K562 (cell line): Measurements from ENCODE around the gene UBL7. TPM values are rescaled to one million over a fixed set of nuclear protein-coding genes. Genes with fewer than 3 reads are reported as not detected.

Experiments
- ATAC-seq: fragments of 200-7000 bp; cut with Tn5 transposase; 3 replicates; pipeline ENCODE4 v1.9.1; 2020; ENCODE audit warnings: moderate library complexity
- BruUV-seq: library from RNA; stranded (reverse); fragments of 400-500 nt; replicated peaks from 2 replicates; lab custom pipeline; 2021; lab: Mats Ljungman, UMichigan
- CTCF ChIA-PET: fragments of 300-600 bp; formaldehyde crosslinking; extraction: SDS; loops from one replicate; lab custom pipeline; 2021; ENCODE audit warnings: low intra/inter-chr PET ratio; lab: Yijun Ruan, JAX
- POLR2A ChIA-PET: fragments of 300-600, 350-650 bp; sonication (Branson Sonifier 250); formaldehyde crosslinking; extraction: SDS; loops from one replicate; lab custom pipeline; 2021; ENCODE audit warnings: antibody characterized with exemption, inconsistent platforms; lab: Yijun Ruan, JAX
- DNase-seq, 4 experiments: peaks; one replicate each; pipeline versions ENCODE4 v3.0.0 to v3.0.0-alpha.2; 2011 to 2018; ENCODE audit warnings: low spot score in 3 of 4, mixed read lengths in 3 of 4; ENCODE audit errors: extremely low read depth in 1 of 4
- FAIRE-seq: peaks from 2 replicates; lab custom pipeline; 2011; peaks lifted over from hg19 to GRCh38; lab: Jason Lieb, UNC
- H2AFZ ChIP-seq: 2 replicates; pipeline ENCODE4 v1.6.0; 2011; ENCODE audit warnings: low read depth, low read length, control low read depth, inconsistent platforms
- H3K27ac ChIP-seq: fragments of 200-600 bp; 3 replicates; pipeline ENCODE4 v1.8.0; 2011; ENCODE audit warnings: low read depth, mild to moderate bottlenecking, control low read depth, inconsistent platforms, low read length, moderate library complexity, mixed read lengths; ENCODE audit errors: extremely low read depth
- H3K27me3 ChIP-seq, 2 experiments: fragments of 300-600 bp in 1 of 2; 2 replicates in 1 of 2; 3 replicates in 1 of 2; pipeline versions ENCODE4 v1.6.0 to v1.8.0; 2011; ENCODE audit warnings: inconsistent platforms in 2 of 2, low read length in 2 of 2, mild to moderate bottlenecking in 1 of 2, mixed read lengths in 1 of 2, moderate library complexity in 1 of 2; ENCODE audit not compliant: control insufficient read depth in 2 of 2, insufficient read depth in 2 of 2
- H3K36me3 ChIP-seq: fragments of 300-600 bp; 3 replicates; pipeline ENCODE4 v1.8.0; 2011; ENCODE audit warnings: mild to moderate bottlenecking, low read length, inconsistent platforms; ENCODE audit not compliant: control insufficient read depth, insufficient read depth
- H3K4me1 ChIP-seq, 2 experiments: fragments of 200-600 bp in 1 of 2; replicated peaks in 1 of 2; 2 replicates in 1 of 2; 3 replicates in 1 of 2; pipeline versions ENCODE4 v1.5.1 to v1.8.0; 2011; ENCODE audit warnings: inconsistent platforms in 2 of 2, low read length in 2 of 2, mild to moderate bottlenecking in 1 of 2, mixed read lengths in 1 of 2, moderate library complexity in 1 of 2; ENCODE audit not compliant: control insufficient read depth in 2 of 2, insufficient read depth in 2 of 2
- H3K4me2 ChIP-seq: 2 replicates; pipeline ENCODE4 v1.6.1; 2011; ENCODE audit warnings: low read length, control low read depth, inconsistent platforms, mixed read lengths; ENCODE audit not compliant: insufficient read depth
- H3K4me3 ChIP-seq: fragments of 200-600 bp; sonication (generic), shearing (Covaris generic); 2 replicates; pipeline ENCODE4 v1.5.1; 2016; ENCODE audit warnings: control low read depth, inconsistent platforms
- H3K79me2 ChIP-seq: fragments of 200-600 bp; 3 replicates; pipeline ENCODE4 v1.8.0; 2011; ENCODE audit warnings: low read length, inconsistent platforms; ENCODE audit not compliant: control insufficient read depth, insufficient read depth
- H3K9ac ChIP-seq, 2 experiments: 2 replicates each; pipeline versions ENCODE4 v1.6.0 to v1.6.1; 2011; ENCODE audit warnings: low read depth in 2 of 2, low read length in 2 of 2, control low read depth in 1 of 2, inconsistent platforms in 1 of 2, mild to moderate bottlenecking in 1 of 2, mixed read lengths in 1 of 2; ENCODE audit not compliant: insufficient read depth in 1 of 2
- H3K9me1 ChIP-seq: one replicate; pipeline ENCODE4 v1.6.0; 2011; ENCODE audit warnings: inconsistent platforms, mild to moderate bottlenecking, low read length, moderate library complexity; ENCODE audit not compliant: control insufficient read depth, insufficient read depth
- H3K9me3 ChIP-seq: replicated peaks from 2 replicates; pipeline ENCODE4 v1.5.1; 2011; ENCODE audit warnings: low read depth, low read length, inconsistent platforms; ENCODE audit not compliant: control insufficient read depth, insufficient read depth
- H4K20me1 ChIP-seq: replicated peaks from 2 replicates; pipeline ENCODE4 v1.6.1; 2011; ENCODE audit warnings: low read length, inconsistent platforms, mixed read lengths; ENCODE audit not compliant: control insufficient read depth, insufficient read depth
- CBFB ChIP-seq: sonication (generic); formaldehyde crosslinking; IDR thresholded peaks from 2 replicates; pipeline ENCODE4 v1.4.0; 2020; ENCODE audit warnings: mild to moderate bottlenecking, missing genetic modification reagents
- CXXC5 ChIP-seq: fragments of 250-450 bp; sonication (Bioruptor Pico); IDR thresholded peaks from 2 replicates; pipeline ENCODE4 v1.8.0; 2022; ENCODE audit warnings: inconsistent platforms, mild to moderate bottlenecking, moderate library complexity
- ERF ChIP-seq: fragments of 450-650 bp; formaldehyde crosslinking; IDR thresholded peaks from 2 replicates; pipeline ENCODE4 v1.4.0; 2020; ENCODE audit warnings: mild to moderate bottlenecking, mixed read lengths
- GTF2A2 ChIP-seq: IDR thresholded peaks from 2 replicates; pipeline ENCODE4 v1.6.1; 2016; ENCODE audit warnings: mild to moderate bottlenecking, missing genetic modification characterization, missing compliant biosample characterization
- NR3C1 ChIP-seq: sonication (generic); formaldehyde crosslinking; IDR thresholded peaks from 2 replicates; pipeline ENCODE4 v1.8.1; 2022; ENCODE audit warnings: missing genetic modification reagents
- POLR2AphosphoS2 ChIP-seq: IDR thresholded peaks from 2 replicates; pipeline ENCODE4 v1.6.1; 2012; ENCODE audit warnings: low read length, improper control_type of control experiment
- RFX1 ChIP-seq: fragments of 450-650 bp; IDR thresholded peaks from 2 replicates; pipeline ENCODE4 v1.6.1; 2016; ENCODE audit warnings: mild to moderate bottlenecking, moderate library complexity
- SPI1 ChIP-seq: IDR thresholded peaks from 2 replicates; pipeline ENCODE4 v1.6.1; 2011; ENCODE audit warnings: low read depth, low read length, control low read depth, borderline replicate concordance
- TFAM ChIP-seq: fragments of 250-450 bp; sonication (Bioruptor Pico); conservative IDR thresholded peaks from 2 replicates; pipeline ENCODE4 v1.5.0; 2021; ENCODE audit warnings: mild to moderate bottlenecking, moderate library complexity
- ZBTB17 ChIP-seq: fragments of 450-650 bp; formaldehyde crosslinking; IDR thresholded peaks from 2 replicates; pipeline ENCODE4 v1.4.0; 2020; ENCODE audit warnings: mild to moderate bottlenecking
- ZNF696 ChIP-seq: fragments of 250-450 bp; sonication (Bioruptor Pico); conservative IDR thresholded peaks from 2 replicates; pipeline ENCODE4 v1.4.0; 2020; ENCODE audit warnings: mild to moderate bottlenecking, moderate library complexity
- WGBS: fragments of 100-300 bp; shearing (Covaris generic); methylation state at CpG from one replicate; pipeline ENCODE4 v1.1.6; 2016; ENCODE audit warnings: low coverage, mixed read lengths; ENCODE audit not compliant: insufficient coverage; ENCODE audit errors: missing lambda C conversion rate; 5-methylcytosine and 5-hydroxymethylcytosine counted together
- in situ Hi-C: fragments of 300-500 bp; cut with MboI; formaldehyde crosslinking; loops from 4 replicates; pipeline ENCODE4 v1.15.0; 2018; ENCODE audit warnings: inconsistent platforms, mixed read lengths
- intact Hi-C: fragments of 100-400 bp; cut with micrococcal nuclease; formaldehyde crosslinking; loops from 2 replicates; pipeline ENCODE4 v1.14.2; 2022
- polyA plus RNA-seq, 8 experiments: library from polyadenylated mRNA; depleted of rRNA in 4 of 8; stranded (reverse) in 5 of 8; unstranded in 3 of 8; fragments of >200 nt; fragmentation: Nextera tagmentation in 2 of 8; fragmentation: Illumina TruSeq in 1 of 8; extraction: Ambion mirVana in 2 of 8; extraction: Trizol in 1 of 8; gene quantifications; 2 replicates each; pipeline versions ENCODE4 v1.2.1 to v1.2.3, GENCODE V29; 2011 to 2014; ENCODE audit warnings: inconsistent platforms in 1 of 8, missing spikeins in 1 of 8
- total RNA-seq, 7 experiments: library from RNA; depleted of rRNA in 6 of 7; stranded (reverse); fragments of >200 nt in 6 of 7; fragmentation: Illumina TruSeq in 2 of 7; extraction: Trizol in 2 of 7; gene quantifications; 2 replicates each; pipeline versions ENCODE4 v1.2.1 to v1.2.3, GENCODE V29; 2011 to 2021; ENCODE audit warnings: low replicate concordance in 1 of 7
- TF ChIP-seq, protein P1 (sequence below): sonication (generic); formaldehyde crosslinking; IDR thresholded peaks from 2 replicates; pipeline ENCODE4 v1.8.0; 2022; ENCODE audit warnings: mild to moderate bottlenecking, missing genetic modification reagents

Gene UBL7
- total and polyA plus RNA-seq, 9 of the 15 experiments (the other 6 are each of a cell fraction or from before 2014, with no cell fraction given): 19.2 to 63.4 (median 44.9) TPM

GRCh38 chr15:74454764-74455500 is 6.0 kb downstream of the UBL7 start:
- H4K20me1 ChIP-seq: no peaks in the 10 kb centered on the region
- ATAC-seq (no peak), FAIRE-seq (no peak), DNase-seq (no peak)
- CTCF ChIA-PET: no interaction called here
- no peak overlapping the region; the same call in 2 of the 3 replicates for H3K27ac ChIP-seq
- no peaks in the 10 kb centered on the region for H3K9me1 ChIP-seq
- no peaks in the 10 kb centered on the region for H3K9me3 ChIP-seq
- peaks cover 38% of the 10 kb centered on the region; the same call in 2 of the 3 replicates for H3K36me3 ChIP-seq
- no peak overlapping the region for H3K9ac ChIP-seq
- H3K27me3 ChIP-seq: no peaks in the 10 kb centered on the region
- H3K4me1 ChIP-seq: peaks cover 2 to 6% of the 10 kb centered on the region in 2 experiments; a peak in 4 of 5 replicates
- POLR2A ChIA-PET: interaction anchor here (0.7 kb wide), 1 partner anchor 17 kb away, joined by 3 read pairs; no protein-coding TSS in a partner anchor
- no peak overlapping the region for H3K4me2 ChIP-seq
- H3K79me2 ChIP-seq: no peaks in the 10 kb centered on the region
- no peak overlapping the region for H2AFZ ChIP-seq
- in situ Hi-C loops (loop anchor here (5.0 kb wide), 1 partner anchor 167 kb away; no protein-coding TSS in a partner anchor), intact Hi-C loops (no loop called here)
- no peak for TF ChIP-seq NR3C1 (CRISPR knock-in tag)
- TF ChIP-seq SPI1: peak; percentile 47; the same call in 1 of the 2 replicates
- H3K4me3 ChIP-seq: no peak overlapping the region
- BruUV-seq: no TSS peak

- Histone ChIP-seq H4K20me1 (no peaks in the 10 kb centered on the region), H3K79me2 (no peaks in the 10 kb centered on the region), H3K4me3 (no peak overlapping the region), H3K4me2 (no peak overlapping the region), H2AFZ (no peak overlapping the region), H3K9me3 (no peaks in the 10 kb centered on the region), H3K9ac (no peak overlapping the region), H3K9me1 (no peaks in the 10 kb centered on the region), H3K27me3 (no peaks in the 10 kb centered on the region), H3K4me1 (peaks cover under 1 to 2% of the 10 kb centered on the region in 2 experiments; a peak in 2 of 5 replicates), H3K27ac (no peak overlapping the region), H3K36me3 (peaks cover 44% of the 10 kb centered on the region; the same call in 2 of the 3 replicates)
- in situ Hi-C loops (loop anchor here (5.0 kb wide), 1 partner anchor 168 kb away; no protein-coding TSS in a partner anchor), intact Hi-C loops (no loop called here)
- ATAC-seq: no peak
- ChIA-PET CTCF (no interaction called here), POLR2A (interaction anchor here (1.2 kb wide), 2 partner anchors 30 to 97 kb away, joined by 3 read pairs; no protein-coding TSS in a partner anchor)
- no peak for DNase-seq
- WGBS: 83% methylated on average over 13 of the region's 13 CpGs
- no peak for FAIRE-seq
- no TSS peak for BruUV-seq
- TF ChIP-seq GTF2A2 (tag): no peak
- TF ChIP-seq CXXC5 (CRISPR knock-in tag): no peak
- TF ChIP-seq TFAM (CRISPR knock-in tag): no peak
- TF ChIP-seq, protein P1, sequence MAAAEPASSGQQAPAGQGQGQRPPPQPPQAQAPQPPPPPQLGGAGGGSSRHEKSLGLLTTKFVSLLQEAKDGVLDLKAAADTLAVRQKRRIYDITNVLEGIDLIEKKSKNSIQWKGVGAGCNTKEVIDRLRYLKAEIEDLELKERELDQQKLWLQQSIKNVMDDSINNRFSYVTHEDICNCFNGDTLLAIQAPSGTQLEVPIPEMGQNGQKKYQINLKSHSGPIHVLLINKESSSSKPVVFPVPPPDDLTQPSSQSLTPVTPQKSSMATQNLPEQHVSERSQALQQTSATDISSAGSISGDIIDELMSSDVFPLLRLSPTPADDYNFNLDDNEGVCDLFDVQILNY (CRISPR knock-in tag): no peak
- TF ChIP-seq ERF (CRISPR knock-in tag): no peak
- TF ChIP-seq ZNF696 (CRISPR knock-in tag): no peak
- no peak for TF ChIP-seq RFX1
- no peak for TF ChIP-seq ZBTB17 (CRISPR knock-in tag)
- no peak for TF ChIP-seq CBFB
- no peak for TF ChIP-seq POLR2AphosphoS2
Measured at GRCh38 chr15:74453925-74454763, 6.8 kb downstream of the UBL7 start.
